ENCODE measurements around the gene LRRTM1.

LRRTM1 gene

DNA sequence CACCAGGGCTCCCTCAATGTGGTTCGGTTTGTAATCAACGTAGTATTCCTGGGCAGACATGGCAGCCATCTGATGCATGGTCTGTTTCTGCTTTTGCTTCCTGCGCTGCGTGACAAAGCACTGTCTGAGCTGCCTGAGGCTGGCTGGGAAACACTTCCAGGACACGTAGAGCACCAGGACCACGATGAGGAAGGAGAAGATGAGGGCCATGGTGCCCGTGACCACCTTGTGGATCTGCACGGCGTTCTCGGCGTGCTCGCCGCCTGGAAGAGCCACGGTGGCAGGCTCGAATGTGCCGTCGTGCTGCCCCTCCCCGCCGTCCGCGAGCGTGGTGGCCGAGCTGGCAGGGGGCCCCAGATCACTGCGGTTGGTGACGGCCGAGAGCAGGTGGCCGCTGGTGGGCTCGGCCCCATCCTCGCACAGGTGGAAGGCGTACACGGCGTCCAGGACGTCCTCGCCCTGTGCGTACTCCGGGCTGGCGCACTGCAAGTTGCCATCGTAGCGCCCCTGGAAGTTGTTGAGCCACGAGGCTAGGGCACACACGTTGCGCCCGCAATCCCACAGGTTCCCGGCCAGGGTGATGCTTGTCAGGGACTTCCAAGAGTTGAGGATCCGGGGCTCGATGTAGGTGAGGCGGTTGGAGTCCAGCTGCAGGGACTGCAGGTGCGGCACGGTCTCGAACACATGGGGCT, 2.1 kb downstream of the LRRTM1 start:
- no peak for DNase-seq (ENCODE audit: low read depth in 2 of 2)

DNA sequence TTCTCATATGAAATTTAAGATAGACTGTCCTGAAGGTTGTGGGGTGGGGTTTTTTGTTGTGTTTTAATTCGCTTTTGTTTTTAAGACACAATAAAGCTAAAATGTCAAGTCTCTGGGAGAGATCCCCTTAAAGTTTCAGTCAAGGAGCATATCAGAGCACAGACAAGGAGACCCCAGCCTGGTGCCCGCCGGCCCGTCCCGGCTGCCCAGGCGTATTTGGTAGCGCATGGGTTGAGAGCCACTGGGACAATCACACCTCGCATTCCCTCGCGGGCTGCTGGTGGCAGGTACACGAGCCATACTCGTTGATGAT, 2.6 kb downstream of the LRRTM1 start:
- DNase-seq (ENCODE audit: low read depth in 2 of 2) = no peak

DNA sequence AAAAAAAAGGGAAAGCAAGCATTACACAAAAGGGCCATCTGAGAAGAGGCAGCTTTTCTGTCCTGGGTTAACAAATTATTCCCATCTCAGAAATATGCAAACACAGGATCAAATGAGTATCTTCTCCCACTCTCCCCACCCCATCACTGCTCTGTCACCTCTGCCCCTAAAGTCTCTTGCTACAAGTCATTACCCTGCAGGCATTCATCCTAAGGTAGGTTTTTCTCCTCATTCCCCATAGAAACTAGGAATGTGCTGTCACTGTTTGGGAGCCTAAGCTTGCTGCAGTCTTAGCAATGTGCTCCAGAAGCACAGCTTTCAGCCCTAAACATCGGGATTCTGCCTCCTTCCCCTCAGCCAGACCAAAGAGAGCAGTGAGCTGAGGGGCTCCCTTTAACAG, 3.6 kb downstream of the LRRTM1 start:
- no peak for DNase-seq (ENCODE audit: low read depth in 2 of 2)

DNA sequence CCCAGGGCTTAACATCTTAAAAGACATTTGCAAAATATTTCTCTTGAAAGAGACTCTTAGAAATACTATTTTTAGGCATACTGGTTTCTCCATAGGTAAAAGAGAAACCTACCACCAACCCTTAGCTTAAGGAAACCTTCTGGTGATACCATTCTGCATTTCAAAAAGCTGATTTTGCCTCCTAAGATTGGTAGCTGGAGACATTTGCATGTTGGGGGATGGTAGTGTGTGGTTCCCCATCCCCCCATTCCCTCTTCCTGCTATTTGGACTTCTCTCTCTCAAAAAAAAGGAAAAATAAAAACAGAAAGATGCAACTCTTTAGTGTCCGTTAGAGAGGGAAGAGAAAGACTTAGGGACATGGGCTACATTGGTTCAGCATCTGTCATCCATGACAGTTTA, 4.2 kb downstream of the LRRTM1 start:
- no peak for DNase-seq (ENCODE audit: low read depth in 2 of 2)

DNA sequence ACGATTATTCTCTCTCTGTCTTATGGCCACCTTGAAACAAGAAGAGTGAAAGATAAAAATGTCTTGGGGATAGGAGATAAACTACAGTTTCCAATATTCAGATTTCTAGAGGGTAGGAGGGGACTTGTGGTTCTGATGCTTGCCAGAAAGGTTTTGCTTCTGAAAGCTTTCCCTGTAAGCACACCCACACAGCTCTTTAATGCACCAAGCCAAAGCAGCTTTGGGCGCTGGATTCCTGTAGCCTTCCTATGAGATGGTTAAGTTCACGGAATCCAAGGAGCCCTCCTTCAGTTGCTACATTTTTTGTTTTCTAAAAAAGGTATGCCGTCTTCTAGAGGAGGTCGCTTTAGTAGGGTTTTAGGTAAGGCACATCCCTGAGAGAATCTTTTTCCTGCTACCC, 4.9 kb downstream of the LRRTM1 start:
- DNase-seq (ENCODE audit: low read depth in 2 of 2) = no peak

DNA sequence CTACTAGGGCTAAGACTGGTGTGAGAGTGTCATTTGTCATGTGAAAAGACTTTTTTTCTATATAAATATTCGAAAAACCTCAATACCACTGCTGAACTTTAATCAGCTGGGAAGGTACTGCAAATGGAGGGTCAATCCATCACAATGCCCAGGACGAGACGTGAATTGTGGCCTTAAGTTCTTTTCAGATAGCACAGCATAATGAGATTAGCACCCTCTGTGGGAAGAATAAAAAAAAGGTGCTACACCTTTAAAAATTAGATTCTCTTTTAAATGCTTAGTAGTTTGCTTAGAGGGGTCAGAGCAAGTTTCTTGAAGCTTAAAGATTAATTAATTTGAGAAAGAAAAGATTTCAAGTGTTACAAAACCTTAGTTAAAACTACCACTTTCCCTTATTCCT, 5.6 kb downstream of the LRRTM1 start:
- no peak for DNase-seq (ENCODE audit: low read depth in 2 of 2)

DNA sequence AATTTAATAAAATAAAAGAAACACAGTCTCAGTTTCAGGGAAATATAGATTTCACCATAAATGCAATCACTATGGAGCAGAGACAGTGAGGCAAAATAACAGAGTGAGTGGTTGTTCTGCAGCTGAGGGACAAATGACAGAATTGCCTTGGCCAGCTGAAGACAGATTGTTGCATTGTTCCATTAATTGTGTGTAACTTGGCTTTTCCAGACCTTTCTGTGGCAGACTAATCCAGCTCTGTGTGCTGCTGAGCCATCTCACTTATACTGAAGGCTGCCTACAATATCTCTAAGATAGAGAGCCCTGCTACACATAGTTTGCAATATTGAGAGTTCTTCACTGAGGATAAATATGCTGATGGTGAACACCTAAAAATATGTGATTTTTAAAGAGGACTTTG, 11.5 kb downstream of the LRRTM1 start:
- DNase-seq (ENCODE audit: low read depth in 2 of 2) = no peak

DNA sequence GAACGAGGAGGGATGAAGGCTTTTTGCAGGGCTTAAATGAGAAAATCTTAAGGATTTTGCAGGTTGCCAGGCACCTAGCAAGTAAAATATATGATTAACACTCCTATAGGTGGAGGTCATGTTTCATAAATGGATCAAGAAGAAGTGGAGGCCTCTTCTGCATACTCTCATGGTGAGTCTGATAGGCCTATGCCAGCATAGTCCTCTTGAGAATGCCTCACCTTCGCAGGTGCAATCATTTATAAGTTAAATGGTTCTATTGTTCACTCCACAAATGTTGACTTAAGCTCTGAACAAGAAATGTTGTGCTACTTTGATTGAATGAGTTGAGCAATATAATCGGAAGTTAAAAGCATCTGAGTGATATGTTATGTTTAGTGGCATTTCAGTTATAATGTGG, 12.1 kb downstream of the LRRTM1 start:
- DNase-seq (ENCODE audit: low read depth in 2 of 2) = no peak

DNA sequence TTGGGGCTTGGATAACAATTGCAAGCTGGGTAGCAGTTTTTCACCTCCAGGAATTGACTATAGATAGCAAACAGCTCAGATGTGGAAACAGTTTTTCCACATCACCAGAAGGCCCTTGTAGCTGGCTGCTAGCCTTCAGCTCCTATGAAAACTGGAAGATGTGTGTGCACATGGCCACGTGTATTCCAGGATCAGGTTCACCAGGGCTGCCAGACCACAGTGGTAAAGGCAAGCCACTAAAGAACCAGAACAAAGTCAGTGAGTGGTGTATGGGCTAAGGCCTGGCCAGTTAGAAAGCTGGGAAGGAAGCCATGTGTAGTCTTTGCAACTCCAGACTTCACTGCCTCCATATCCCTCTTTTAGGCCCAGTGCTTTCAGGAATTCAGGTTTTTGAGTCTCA, 12.9 kb downstream of the LRRTM1 start:
- no peak for DNase-seq (ENCODE audit: low read depth in 2 of 2)

DNA sequence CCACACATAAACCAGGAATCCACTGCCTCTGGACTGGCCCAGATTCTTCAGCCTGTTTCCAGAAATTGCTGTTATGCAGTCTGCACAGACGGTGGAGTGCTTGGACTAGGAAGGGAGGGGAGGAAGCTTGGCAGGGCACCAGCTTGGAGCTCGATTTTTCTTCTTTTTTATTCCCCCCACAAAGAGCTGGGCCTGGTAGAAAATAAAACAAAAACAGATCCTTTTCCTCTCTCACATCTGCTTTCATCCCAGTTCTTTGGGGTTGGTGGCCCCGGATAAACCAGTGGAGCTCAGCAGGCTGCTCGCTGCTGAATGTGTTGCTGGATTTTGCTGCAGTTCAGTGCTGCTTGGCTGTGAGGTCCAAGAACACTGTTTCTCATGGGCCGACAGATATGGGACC, 16.0 kb downstream of the LRRTM1 start:
- DNase-seq (ENCODE audit: low read depth in 2 of 2) = no peak

DNA sequence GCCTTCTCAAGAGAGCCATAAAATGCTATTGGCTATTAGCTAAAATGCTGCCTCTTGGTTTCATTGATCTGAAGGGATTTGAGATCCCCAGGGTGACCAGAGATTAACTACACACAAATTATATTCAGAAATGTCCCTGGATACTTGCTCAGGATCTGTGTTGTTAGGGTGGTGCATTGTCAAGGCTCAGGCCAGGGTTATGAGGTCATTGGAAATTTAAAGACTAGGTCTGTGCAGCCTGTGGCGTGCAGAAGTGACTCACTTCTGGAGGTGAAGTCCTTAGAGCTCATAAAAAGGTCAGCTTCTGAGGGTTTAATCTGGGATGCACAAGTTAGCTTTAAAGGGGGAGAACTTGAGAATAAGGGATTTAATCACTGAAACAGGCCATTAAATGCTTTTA, 23.5 kb downstream of the LRRTM1 start:
- no peak for DNase-seq (ENCODE audit: low read depth in 2 of 2)

DNA sequence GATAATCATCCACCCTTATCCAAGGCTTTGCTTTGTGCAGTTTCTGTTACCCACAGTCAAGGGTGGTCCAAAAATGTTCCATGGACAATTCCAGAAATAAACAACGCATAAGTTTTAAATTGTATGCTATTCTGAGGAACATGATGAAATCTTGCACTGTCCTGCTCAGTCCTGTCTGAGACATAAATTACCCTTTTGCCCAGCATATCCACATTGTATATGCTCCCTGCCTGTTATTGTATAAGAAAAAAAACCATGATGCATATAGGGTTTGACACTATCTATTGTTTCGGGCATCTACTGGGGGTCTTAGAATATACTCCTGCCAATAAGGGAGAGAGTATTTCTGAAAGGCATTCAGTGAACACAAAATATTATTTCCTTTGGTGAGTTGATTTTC, 24.0 kb downstream of the LRRTM1 start:
- no peak for DNase-seq (ENCODE audit: low read depth in 2 of 2)

DNA sequence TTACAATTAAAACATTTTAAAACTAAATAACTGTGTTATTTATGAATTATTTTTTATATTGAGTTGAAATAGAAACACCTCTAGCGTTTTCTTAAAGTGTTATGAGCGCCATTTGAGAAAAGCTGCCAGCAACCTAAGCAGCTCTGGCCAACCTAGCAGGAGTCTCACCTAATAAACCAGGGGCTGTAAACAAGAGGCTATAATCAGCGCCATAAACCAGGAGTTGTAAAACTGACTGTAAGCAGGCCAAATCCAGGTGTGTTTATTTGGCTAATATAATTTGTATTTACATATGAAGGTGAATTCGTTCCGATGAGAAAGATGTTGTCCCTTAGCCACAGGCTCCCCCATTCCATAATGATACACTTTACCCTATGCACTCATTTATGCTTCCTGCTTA, 34.7 kb downstream of the LRRTM1 start:
- DNase-seq (ENCODE audit: low read depth in 2 of 2) = no peak

DNA sequence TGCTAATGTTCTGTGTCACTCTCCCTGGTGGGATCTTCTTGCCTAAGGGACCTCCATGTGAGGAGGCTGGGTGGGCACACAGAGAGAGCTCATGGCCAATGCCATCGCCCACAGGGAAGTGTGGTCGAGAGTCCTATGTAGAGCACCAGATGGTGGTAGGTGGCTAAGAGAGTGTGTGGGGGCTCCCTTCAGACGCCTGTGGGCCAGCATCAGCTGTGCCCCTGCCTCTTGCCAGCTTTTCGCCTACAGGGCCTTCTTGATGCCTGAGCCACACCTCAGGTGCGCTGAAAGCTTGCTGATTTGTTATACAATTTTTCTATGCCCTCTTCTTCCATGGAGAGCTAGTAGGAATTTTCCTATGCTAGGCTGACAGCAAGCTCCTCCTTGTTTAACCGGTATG, 38.3 kb downstream of the LRRTM1 start:
- no peak for DNase-seq (ENCODE audit: low read depth in 2 of 2)

DNA sequence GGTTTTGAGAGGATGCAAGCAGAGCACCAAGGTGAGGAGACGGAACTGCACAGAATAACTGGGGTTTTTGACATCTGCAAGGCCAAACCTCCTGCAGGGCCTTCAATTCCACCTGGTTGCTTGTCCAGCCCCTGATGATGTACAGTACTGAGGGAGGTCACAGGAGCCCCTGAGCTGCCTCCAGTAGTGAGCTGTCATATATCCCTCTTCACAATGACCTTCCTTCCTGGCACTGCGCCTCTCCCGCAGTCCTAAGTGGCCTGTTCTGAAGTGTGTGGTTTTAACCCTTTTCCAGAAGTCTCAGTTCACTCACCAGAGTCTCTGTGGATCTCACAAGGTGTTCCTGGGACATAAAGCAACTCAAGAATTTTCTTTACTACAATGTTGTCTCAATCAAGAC, 45.3 kb downstream of the LRRTM1 start:
- no peak for DNase-seq (ENCODE audit: low read depth in 2 of 2)

DNA sequence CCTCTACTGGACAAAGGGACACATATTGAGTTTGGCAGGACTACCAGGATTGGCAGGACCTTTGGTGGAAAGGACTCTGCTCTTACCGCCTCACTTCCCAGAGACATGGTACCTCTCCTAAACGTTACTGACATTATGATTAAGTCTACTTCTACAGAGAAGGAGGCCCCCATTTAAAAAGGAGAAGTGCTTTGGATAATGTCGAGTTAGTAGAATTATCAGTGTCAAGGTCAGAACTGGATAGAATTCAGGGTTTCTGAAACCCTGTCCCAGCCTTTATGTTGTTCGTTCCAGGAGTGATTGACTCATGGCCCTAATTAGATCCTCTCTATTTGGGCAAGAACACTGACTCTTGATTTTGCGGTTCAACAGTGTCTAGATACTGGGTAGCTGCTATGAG, 45.8 kb downstream of the LRRTM1 start:
- DNase-seq (ENCODE audit: low read depth in 2 of 2) = no peak

DNA sequence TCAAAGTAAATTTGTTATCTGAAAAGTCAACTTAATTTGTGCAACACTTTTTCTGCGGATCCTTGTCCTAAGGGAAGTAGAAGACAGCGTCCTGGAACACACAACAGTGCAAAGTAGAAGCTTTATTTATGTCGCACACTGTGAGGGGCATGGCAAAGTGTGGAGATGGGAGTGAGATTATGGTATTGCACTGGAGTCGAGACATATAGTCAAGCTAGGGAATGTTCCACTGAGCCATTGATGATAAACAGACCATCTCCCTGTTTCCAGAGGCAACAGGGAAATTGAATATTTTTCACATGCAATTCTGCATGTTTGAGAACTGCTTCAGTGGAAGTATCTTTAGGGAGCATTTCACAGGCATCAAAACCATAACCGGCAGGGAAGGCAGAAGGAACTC, 46.2 kb downstream of the LRRTM1 start:
- no peak for DNase-seq (ENCODE audit: low read depth in 2 of 2)

DNA sequence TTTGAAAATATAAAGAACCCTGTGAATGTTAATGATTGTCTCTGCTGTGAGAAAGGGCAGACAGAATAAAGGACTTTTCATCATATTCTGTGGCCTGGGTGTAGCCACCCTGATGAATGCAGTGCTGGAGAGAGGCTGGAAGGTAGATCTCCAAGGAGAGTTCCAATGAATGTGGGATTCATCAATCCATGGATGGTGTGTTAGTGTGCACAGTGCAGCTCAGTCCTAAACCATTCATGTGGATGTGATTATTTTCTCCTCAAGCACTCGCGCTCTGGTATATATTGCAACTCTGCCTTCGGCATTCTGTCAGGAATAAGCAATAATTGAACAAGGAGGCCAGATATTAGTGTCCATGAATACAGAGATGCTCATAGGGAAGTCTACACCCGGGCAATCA, 47.1 kb downstream of the LRRTM1 start:
- no peak for DNase-seq (ENCODE audit: low read depth in 2 of 2)

DNA sequence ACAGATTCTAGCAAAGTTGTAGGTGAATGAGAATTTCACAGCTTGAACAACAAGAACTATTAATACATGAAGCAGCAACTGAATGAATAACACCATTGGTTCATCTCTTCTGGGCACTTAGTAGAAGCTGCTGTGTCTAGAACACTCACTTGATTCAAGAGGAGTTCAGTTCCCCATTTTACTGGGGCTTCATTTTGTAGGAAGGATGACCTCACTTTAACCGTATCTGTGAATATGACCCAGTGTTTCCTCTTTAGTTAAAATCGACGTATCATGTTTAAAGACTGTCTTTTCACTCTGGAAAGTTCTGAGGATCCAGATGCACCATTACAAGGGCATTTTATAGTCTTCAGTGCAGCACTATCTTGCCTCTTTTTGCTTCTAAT, 47.8 kb downstream of the LRRTM1 start:
- DNase-seq (ENCODE audit: low read depth in 2 of 2) = no peak

DNA sequence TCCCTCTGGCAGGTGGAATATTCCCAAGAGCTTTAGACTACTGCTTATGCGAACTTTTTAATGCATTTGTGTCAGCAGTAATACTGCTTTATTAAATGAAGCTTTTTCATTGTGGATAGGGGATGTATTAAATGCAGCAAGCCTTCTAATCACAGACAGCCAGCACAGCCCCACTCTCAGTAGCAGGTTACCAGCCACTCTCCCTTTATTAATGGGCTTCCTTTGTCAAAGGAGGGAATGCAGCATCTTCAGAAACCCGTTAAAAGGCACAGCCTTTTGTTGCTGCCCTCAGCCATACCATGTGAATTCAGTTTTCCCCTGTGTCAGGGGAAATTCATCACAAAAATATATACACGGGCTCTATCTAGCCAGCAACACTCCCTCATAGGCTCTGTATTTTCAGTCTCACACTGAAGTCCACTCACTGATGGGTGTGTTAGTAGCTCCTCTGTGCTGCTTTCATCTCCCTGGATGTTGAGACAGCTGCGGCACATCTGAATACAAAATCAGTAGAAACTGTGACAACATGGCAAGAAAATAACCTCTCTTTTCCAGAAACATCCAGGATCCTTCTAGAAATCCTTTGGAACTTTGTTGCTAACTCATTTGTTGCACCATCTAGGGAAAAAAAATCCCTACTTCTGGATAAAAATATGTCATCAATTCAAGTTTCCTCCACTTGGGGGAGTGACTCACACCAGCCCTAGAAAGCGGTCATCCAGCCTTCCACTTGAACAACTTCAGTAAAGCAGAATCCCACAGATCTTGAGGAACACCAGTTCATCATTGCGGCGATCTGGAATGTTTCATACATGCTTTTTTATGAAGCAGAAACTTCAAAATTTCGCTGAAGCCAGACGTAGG, 48.4 kb downstream of the LRRTM1 start:
- DNase-seq (ENCODE audit: low read depth in 2 of 2) = no peak

DNA sequence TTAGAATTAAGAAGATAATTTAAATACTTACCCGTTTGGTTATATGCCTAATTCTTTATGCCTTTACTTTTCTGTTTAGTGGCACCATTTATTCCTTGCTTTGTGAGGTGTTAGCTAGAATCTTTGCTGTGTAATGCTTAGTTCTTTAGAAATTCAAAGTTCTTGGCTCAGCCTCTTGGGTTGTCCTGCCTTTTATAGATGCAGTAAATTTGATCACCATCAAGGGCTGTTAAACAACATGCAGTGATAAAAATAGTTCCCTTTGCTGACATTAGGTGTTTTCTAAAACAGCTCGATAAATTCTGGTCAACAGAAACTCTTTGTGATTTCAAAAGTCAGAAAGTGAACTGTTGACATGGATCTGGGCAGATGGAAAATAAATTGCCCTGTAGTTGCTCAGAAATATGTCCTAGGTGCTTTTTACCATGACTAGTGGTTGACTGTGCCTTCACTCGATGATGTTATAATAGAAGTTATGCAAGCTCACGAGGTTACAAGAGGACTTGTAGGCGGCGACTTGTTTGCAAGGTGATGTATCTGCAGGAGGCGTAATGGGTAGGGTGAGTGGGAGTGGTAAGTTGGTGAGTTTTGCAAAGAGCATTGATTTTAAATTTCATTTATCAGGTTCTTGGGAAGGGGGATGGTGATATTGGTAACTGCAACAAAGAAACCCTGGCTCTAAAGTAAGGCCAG, 52.1 kb downstream of the LRRTM1 start:
- DNase-seq (ENCODE audit: low read depth in 2 of 2) = no peak

All from activated CD8-positive, alpha-beta memory T cell treated with anti-CD3 and anti-CD28 coated beads for 4 hours (primary cell).